NB4 (cell line): ENCODE results near the gene LMOD1.

Source experiments
- CTCF ChIP-seq: IDR thresholded peaks from one replicate; pipeline ENCODE4 v1.5.1; 2012; ENCODE audit warnings: low read depth, low read length
- MAX ChIP-seq: IDR thresholded peaks from 2 replicates; pipeline ENCODE4 v1.6.1; 2011; ENCODE audit warnings: low read depth, low read length
- MYC ChIP-seq: IDR thresholded peaks from 2 replicates; pipeline ENCODE4 v1.6.1; 2011; ENCODE audit warnings: low read depth, low read length
- POLR2A ChIP-seq: IDR thresholded peaks from 2 replicates; pipeline ENCODE4 v1.6.1; 2011; ENCODE audit warnings: mild to moderate bottlenecking; ENCODE audit not compliant: insufficient read length; ENCODE audit errors: extremely low read depth

- TF ChIP-seq CTCF, result no peak
- TF ChIP-seq MAX, result 0 out of 2 replicates have a peak, but pooled peaks have one; percentile 21
- TF ChIP-seq POLR2A, result peak; percentile 67
- TF ChIP-seq MYC, result no peak; the same call in 1 of the 2 replicates
These were observed 36.5 kb upstream of the LMOD1 start, which contains the start of gene RNPEP for GRCh38 chr1:201982623-201983379.
